SK-N-MC (cell line): ENCODE results near the gene NXN.

ENCODE experiments used
- EZH2 ChIP-seq: fragments of 200-600 bp; sonication (generic); IDR thresholded peaks from one replicate; pipeline ENCODE4 v1.6.1; 2017; ENCODE audit warnings: antibody characterized with exemption
- POLR2AphosphoS5 ChIP-seq: IDR thresholded peaks from 2 replicates; pipeline ENCODE4 v1.6.1; 2012; ENCODE audit warnings: mild to moderate bottlenecking, low read depth, low read length, borderline replicate concordance

GRCh38 chr17:862582-862981 lies 117.0 kb downstream of the NXN start:
- TF ChIP-seq POLR2AphosphoS5 = no peak
- no peak for TF ChIP-seq EZH2
